ENCODE results near the gene TXNDC5. TPM values are rescaled to one million over a fixed set of nuclear protein-coding genes. Genes with fewer than 3 reads are reported as not detected.

TXNDC5 gene
- total RNA-seq, 6 experiments from 2014 or later = 226 to 280 (median 258) TPM

GRCh38 chr6:7833751-7834070 lies 76.9 kb downstream of the TXNDC5 start:
- Mint-ChIP-seq H3K4me3 (no peak overlapping the region), H3K4me1 (ENCODE audit: low read depth) (peaks cover 7% of the 10 kb centered on the region; the same call in 1 of the 2 replicates), H3K36me3 (ENCODE audit: low read depth) (no peaks in the 10 kb centered on the region), H3K9me3 (no peaks in the 10 kb centered on the region), H3K27me3 (ENCODE audit: insufficient read depth) (peaks cover 11% of the 10 kb centered on the region), H3K27ac (no peak overlapping the region)
- no peak for TF ChIP-seq CTCF (IDR thresholded peaks at IDR 0.05)
- DNase-seq = no peak

- no peak for DNase-seq
- peaks cover 7% of the 10 kb centered on the region; the same call in 1 of the 2 replicates for H3K4me1 Mint-ChIP-seq (ENCODE audit: low read depth)
- no peaks in the 10 kb centered on the region for H3K36me3 Mint-ChIP-seq (ENCODE audit: low read depth)
These were observed 77.5 kb downstream of the TXNDC5 start for GRCh38 chr6:7832904-7833750.

More at GRCh38 chr6:7832904-7833750, 77.5 kb downstream of the TXNDC5 start:
- no peak for TF ChIP-seq CTCF (IDR thresholded peaks at IDR 0.05)
- Mint-ChIP-seq H3K9me3 (no peaks in the 10 kb centered on the region), H3K27me3 (ENCODE audit: insufficient read depth) (peaks cover 11% of the 10 kb centered on the region), H3K4me3 (no peak overlapping the region), H3K27ac (no peak overlapping the region)

Other genes starting within 250 kb of the TXNDC5 start
- gene BMP6, start 184.7 kb downstream of the TXNDC5 start, total RNA-seq (2021; fragmentation: NEBNext Ultra II Directional; extraction: Animal tissue kit (Norgen Biotek cat#: 25700)) = under 1 TPM in 5 of 6 experiments, not detected in 1; 0.05 to 0.43 (median 0.11) TPM
- gene BLOC1S5, start 153.6 kb upstream of the TXNDC5 start, total RNA-seq (2021; fragmentation: NEBNext Ultra II Directional; extraction: Animal tissue kit (Norgen Biotek cat#: 25700)) = 10 to 100 TPM in 3 of 6 experiments, 1 to 10 TPM in 3; 8.4 to 13.4 (median 9.5) TPM
- gene EEF1E1, start 191.8 kb upstream of the TXNDC5 start, total RNA-seq (2021; fragmentation: NEBNext Ultra II Directional; extraction: Animal tissue kit (Norgen Biotek cat#: 25700)) = 10 to 100 TPM; 36.7 to 43.0 (median 41.8) TPM

Measured in HFFc6 (cell line).